Anterior cingulate cortex (tissue), 58 donors: ENCODE results near the gene APOL4.
"Not testable (repeated sequence)": the region's sequence is repeated elsewhere in the genome, so short reads cannot be mapped to it uniquely, and the experiment has no call there.

Experiments
- DNase-seq, 58 donors: peaks; one replicate each; lab custom pipeline; 2025; lab: John Stamatoyannopoulos, UW

The APOL4 gene

GRCh38 chr22:36191106-36191836 lies 10.3 kb downstream of the APOL4 start:
- DNase-seq: peak in 55 of 58 donors; percentile 23 to 91 (median 75)

DNA sequence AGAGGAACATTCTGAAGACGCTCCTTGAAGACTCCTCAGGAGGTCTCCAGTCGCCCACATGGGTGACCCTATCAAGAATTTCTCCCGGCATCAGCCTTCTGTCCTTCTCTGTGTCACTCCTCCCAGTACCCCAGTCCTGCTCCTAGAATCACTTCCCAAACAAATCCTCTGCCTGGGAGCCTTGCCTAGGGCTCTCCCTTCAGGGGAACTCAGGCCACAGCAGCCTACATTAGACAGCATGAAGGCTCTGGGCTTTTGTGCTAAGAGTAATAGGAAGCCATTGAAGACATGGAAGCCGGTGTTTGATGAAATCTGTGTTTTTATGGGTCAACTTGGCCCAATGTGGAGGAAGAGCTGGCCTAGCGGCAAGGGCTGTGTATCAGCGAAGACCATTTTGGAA lies 13.7 kb downstream of the APOL4 start:
- DNase-seq: not testable (repeated sequence)

GRCh38 chr22:36185828-36186624 lies 15.6 kb downstream of the APOL4 start:
- DNase-seq: no peak

DNA sequence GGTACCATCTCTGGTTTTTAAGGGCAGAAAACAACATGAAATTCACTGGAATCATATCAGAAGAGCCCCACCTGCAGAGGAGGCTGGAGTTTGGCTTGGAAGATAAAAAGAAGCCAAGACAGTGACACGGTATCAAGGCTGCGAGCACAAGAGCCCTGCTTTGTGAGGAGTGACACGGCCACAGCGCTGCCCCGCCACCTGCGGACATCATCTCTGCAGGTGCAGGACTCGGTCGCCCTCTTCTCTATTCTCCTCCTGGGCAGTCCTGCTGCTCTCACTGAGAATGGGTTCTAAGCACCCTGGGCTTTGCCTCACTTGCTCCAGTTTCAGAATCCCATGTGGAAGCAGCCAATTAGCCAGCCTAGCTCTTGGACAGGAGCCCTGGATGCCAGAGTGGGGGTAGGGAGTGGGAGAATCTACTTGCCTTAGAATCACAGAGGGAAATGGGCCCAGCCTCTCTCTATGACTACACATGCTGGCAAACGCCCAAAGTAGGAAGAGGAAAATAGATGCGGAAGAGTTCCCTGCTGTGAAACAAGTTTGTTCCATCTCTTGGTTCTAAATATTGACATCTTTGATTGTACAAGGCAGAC lies 17.1 kb downstream of the APOL4 start:
- DNase-seq: peak in 49 of 58 donors; percentile 13 to 88 (median 50)

GRCh38 chr22:36183446-36183845 lies 18.2 kb downstream of the APOL4 start:
- DNase-seq: no peak

- no peak for DNase-seq
Observed at GRCh38 chr22:36182857-36183256, 18.8 kb downstream of the APOL4 start.

DNA sequence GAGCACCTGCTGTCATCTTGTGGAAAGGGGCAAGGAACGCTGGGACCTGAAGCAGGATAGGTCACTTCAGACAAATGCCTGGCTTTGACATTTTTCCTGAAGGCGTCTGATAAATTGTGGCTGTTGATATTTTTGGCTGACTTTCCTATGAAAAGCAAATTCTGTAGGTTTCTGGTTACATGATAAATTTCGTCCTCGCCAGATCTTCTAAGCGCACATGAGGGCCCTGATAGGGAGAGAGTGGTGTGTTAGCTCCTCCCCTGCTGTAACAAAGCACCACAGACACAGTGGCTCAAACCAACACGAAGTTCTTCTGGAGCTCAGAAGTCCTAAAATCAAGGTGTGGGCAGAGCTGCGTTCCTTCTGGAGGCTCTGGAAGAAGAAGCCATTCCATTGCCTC lies 19.6 kb downstream of the APOL4 start:
- no peak for DNase-seq

- no peak for DNase-seq
Observed at GRCh38 chr22:36180928-36181327, 20.7 kb downstream of the APOL4 start.

DNA sequence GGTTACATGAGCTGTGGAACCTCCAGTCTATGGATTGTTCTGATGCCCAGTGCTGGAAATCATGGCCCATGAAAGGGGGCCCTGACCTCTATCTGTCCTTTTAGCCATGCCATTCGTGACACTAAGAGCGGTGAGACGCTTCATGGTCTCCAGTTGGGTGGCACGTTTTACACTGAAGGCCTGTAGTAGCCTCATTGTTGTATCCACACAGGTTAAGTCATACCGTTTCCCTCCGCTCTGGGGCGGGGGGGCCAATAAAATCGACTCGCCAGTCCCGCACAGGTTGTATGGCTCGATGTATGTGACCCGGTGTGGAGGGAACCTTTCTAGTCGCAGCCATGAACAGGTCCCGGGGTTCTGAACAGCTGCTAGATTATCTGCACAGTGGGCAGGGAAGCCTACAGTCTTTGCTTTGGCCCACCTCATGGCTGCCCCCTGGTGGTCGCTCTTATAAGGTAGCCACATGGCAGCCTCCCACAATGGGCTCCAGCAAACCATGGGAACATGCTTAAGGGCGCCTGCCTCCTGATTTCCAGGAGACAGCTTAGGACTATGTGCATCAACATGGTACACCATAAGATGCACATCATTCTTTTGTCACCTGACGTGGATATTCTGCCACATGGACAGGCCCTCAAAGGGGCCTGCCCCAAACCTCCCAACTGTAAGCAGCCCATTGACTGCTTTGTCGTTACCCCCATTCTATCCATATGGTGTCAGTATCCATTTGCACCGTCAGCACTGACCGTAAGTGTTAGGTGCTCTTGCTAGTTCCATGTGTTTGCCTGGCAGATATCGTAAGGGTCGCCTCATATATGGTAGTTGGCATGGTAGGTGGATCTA lies 21.4 kb downstream of the APOL4 start:
- DNase-seq: peak in 44 of 58 donors; percentile 11 to 82 (median 38)

DNA sequence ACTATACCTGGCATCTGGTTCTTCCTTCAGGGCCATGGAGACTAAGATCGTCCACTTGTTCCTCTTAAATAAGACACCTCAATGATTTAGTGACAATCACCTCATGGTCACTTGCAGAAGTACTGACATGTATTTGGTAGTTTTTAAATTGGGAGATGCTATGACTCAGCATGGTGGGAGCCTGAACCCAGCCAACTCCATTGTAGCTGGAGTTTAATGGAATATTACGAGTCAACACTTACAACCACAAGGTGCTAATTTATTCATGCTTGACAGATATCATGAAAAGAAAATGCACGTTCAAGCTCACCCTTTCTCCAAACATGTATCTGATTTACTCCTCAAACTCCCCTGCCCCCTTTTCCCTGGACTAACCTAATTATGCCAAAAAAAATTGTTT lies 24.4 kb downstream of the APOL4 start:
- DNase-seq: no peak

DNA sequence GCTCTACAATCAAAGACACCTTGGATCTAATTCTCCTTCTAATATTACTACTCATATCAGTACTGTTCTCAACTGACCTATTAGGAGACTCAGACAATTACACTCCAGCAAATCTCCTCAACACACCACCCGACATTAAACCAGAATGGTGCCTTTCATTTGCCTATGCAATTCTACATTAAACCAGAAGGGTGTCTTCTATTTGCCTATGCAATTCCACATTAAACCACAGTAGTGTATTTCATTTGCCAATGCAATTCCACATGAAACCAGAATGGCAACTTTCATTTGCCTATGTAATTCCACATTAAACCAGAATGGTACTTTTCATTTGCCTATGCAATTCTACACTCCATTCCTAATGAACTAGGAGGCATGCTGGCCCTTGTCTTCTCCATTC lies 25.7 kb downstream of the APOL4 start:
- DNase-seq: no peak

- no peak for DNase-seq
Observed at GRCh38 chr22:36171941-36172340, 29.7 kb downstream of the APOL4 start.

- no peak for DNase-seq
Observed at GRCh38 chr22:36166518-36167220, 34.9 kb downstream of the APOL4 start.

DNA sequence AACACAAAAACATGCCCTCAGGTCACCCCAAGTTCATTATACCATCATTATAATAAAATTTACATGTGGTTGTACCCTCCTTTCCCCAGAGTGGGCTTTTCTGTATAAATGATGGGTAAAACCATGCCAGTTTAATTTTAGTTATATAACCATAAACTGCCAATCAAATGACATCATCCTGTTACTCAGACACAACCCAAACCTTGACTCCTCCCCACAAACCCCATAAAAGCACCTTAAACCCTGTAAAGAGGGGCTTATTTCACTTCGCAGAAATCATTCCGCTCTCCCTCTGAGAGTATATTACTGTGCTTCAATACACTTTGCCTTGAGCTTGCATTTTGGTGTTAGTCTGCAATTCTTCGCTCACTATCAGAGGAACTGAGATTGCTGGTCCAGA lies 35.5 kb downstream of the APOL4 start:
- no peak for DNase-seq

DNA sequence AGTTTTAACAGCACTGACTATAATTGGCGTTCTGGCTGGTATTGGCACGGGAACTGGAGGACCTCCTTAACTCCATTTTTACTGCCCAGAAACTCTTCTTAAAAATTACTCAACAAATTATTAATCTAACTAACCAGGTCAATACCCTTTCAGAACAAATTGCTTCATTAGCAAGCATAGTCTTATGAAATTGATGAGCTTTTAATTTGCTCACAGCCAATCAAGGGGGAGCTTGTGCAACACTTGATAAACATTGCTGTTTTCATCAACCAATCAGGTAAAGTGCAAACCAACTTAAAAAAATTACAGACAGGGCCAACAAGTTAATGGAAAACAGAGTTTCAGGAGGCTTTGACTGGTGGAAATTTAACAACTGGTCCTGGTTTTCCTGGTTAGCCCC lies 36.5 kb downstream of the APOL4 start:
- DNase-seq: no peak

GRCh38 chr22:36164621-36165020 lies 37.0 kb downstream of the APOL4 start:
- peak in 1 of 58 donors; percentile 17 for DNase-seq

DNA sequence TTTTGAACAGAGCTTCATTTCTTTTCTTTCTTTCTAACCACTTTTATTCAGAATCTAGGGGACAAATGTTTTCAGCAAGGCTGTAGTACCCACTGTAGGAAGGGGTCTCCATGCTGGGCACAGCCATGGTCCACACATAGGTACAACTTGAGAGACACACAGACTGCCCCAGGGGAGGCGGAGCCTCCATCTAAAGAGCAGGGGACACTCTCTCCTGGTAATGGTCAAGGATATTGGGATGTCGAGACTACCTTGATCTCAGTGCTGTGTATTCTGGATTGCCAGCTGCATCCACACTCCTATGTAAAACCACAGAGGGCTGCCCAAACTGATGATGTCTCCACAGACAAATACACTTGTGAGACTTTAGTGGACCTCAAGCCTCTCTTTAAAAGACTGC lies 38.1 kb downstream of the APOL4 start:
- no peak for DNase-seq

DNA sequence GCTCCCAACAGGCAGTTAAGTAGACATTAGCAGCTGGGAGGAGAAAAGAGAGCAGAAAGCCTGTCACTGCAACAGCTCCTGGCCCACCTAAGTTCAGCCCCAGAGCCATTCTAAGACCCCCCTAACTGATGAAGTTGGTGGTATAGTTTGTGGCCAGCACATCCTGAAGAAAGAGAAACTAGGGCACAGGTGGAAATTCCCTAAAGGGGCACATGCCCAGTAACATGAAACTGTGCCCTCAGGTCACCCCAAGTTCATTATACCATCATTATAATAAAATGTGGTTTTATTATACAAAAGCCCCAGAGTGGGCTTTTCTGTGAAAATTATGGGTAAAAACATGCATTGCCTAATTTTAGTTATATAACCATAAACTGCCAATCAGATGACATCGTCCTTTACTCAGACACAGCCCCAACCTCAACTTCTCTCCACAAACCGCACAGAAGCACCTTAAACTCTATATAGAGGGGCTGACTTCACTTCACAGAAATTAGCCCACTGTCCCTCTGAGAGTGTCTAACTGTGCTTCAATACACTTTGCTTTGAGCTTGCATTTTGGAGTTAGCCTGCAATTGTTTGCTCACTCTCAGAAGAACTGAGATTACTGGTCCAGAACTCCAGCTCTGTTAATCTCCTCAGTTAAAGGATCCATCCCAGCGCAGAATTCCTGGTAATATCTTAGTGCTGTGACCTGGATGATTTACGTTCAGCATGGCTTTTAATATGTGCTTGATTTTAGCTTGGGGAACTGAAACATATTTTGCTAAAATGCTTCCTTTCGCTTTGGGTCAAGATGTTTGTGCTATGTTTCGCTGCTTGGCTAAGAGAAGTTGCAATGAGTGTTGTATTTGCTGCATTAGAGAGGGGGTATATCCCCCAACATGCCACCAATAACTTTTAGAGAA lies 39.2 kb downstream of the APOL4 start:
- no peak for DNase-seq

- not testable (repeated sequence) for DNase-seq
Observed at GRCh38 chr22:36161793-36162126, 39.8 kb downstream of the APOL4 start.
